NCI-H1092 treated with DMSO at 0.1 percent for 48 hours (cell line): ENCODE data around the gene SLC35B2.

Experiments used
- DNase-seq: peaks from one replicate; lab custom pipeline; 2025; lab: John Stamatoyannopoulos, UW

SLC35B2 gene

GRCh38 chr6:44285552-44286284 is 28.4 kb upstream of the SLC35B2 start:
- DNase-seq: no peak

GRCh38 chr6:44284867-44285266 is 27.5 kb upstream of the SLC35B2 start:
- no peak for DNase-seq

GRCh38 chr6:44284121-44284520 is 26.8 kb upstream of the SLC35B2 start:
- no peak for DNase-seq

GRCh38 chr6:44278774-44279697 is 21.7 kb upstream of the SLC35B2 start:
- DNase-seq: no peak

- DNase-seq: no peak
Observed at GRCh38 chr6:44278315-44278714, 21.0 kb upstream of the SLC35B2 start.

- no peak for DNase-seq
Observed at GRCh38 chr6:44277763-44278162, 20.4 kb upstream of the SLC35B2 start.

- DNase-seq: no peak
Observed at GRCh38 chr6:44276667-44277640, 19.6 kb upstream of the SLC35B2 start.

GRCh38 chr6:44275749-44276648 is 18.7 kb upstream of the SLC35B2 start:
- peak; percentile 24 for DNase-seq

GRCh38 chr6:44275271-44275748 is 18.0 kb upstream of the SLC35B2 start:
- no peak for DNase-seq

- no peak for DNase-seq
Observed at GRCh38 chr6:44273617-44274016, 16.3 kb upstream of the SLC35B2 start.

GRCh38 chr6:44272999-44273566 is 15.8 kb upstream of the SLC35B2 start:
- DNase-seq: no peak

GRCh38 chr6:44272529-44272928 is 15.2 kb upstream of the SLC35B2 start:
- no peak for DNase-seq

GRCh38 chr6:44271914-44272313 is 14.6 kb upstream of the SLC35B2 start:
- DNase-seq: no peak

- DNase-seq: no peak
Observed at GRCh38 chr6:44271406-44271723, 14.0 kb upstream of the SLC35B2 start.

GRCh38 chr6:44270526-44271405 is 13.4 kb upstream of the SLC35B2 start:
- peak; percentile 34 for DNase-seq

- DNase-seq: peak; percentile 26
Observed at GRCh38 chr6:44269921-44270525, 12.7 kb upstream of the SLC35B2 start, which contains the start of gene TMEM151B. Gene TMEM151B (plus strand): TSS chr6:44270450. CDS start chr6:44270743, 293 bp downstream.

GRCh38 chr6:44269178-44269920 is 12.0 kb upstream of the SLC35B2 start:
- DNase-seq: no peak

- DNase-seq: peak; percentile 72
Observed at GRCh38 chr6:44268095-44268628, 10.8 kb upstream of the SLC35B2 start.
